GM12891 (cell line): ENCODE data around the gene TLK1.
"Not testable (repeated sequence)": the region's sequence is repeated elsewhere in the genome, so short reads cannot be mapped to it uniquely, and the experiment has no call there.

Experiments
- DNase-seq: peaks from one replicate; pipeline ENCODE4 v3.0.0; 2011; ENCODE audit warnings: low spot score; ENCODE audit not compliant: insufficient read length
- FAIRE-seq: peaks from 2 replicates; lab custom pipeline; 2011; peaks lifted over from hg19 to GRCh38; lab: Jason Lieb, UNC
- PAX5 ChIP-seq: IDR thresholded peaks from 2 replicates; pipeline ENCODE4 v1.6.1; 2011; ENCODE audit warnings: low read length, moderate library complexity, mild to moderate bottlenecking; ENCODE audit not compliant: insufficient read depth, severe bottlenecking
- POLR2A ChIP-seq: IDR thresholded peaks from 2 replicates; pipeline ENCODE4 v1.6.1; 2011; ENCODE audit warnings: low read depth, low read length, control low read depth
- POLR2AphosphoS5 ChIP-seq: IDR thresholded peaks from 2 replicates; pipeline ENCODE4 v1.6.1; 2011; ENCODE audit warnings: low read depth, low read length, control low read depth
- POU2F2 ChIP-seq: IDR thresholded peaks from 2 replicates; pipeline ENCODE4 v1.6.1; 2011; ENCODE audit warnings: low read depth, mild to moderate bottlenecking, control low read depth, low read length, moderate library complexity
- SPI1 ChIP-seq: IDR thresholded peaks from 2 replicates; pipeline ENCODE4 v1.6.1; 2011; ENCODE audit warnings: low read depth, low read length, control low read depth
- TAF1 ChIP-seq: IDR thresholded peaks from 2 replicates; pipeline ENCODE4 v1.6.1; 2011; ENCODE audit warnings: low read depth, low read length, control low read depth

The TLK1 gene

GRCh38 chr2:171124541-171124940 is 36.2 kb downstream of the TLK1 start:
- no peak for TF ChIP-seq SPI1
- TF ChIP-seq POLR2A: no peak
- TF ChIP-seq TAF1: no peak
- TF ChIP-seq PAX5: no peak
- no peak for TF ChIP-seq POLR2AphosphoS5
- no peak for TF ChIP-seq POU2F2
- FAIRE-seq (peak; percentile 91), DNase-seq (no peak)

GRCh38 chr2:171109571-171109970 is 51.1 kb downstream of the TLK1 start:
- FAIRE-seq (peak; percentile 5), DNase-seq (no peak)
- TF ChIP-seq POLR2AphosphoS5 (no peak), TAF1 (no peak), SPI1 (no peak), POU2F2 (no peak), POLR2A (no peak)

- no peak for FAIRE-seq
- TF ChIP-seq TAF1: no peak
- no peak for TF ChIP-seq POU2F2
- TF ChIP-seq SPI1: no peak
- no peak for DNase-seq
These were observed 51.7 kb downstream of the TLK1 start for GRCh38 chr2:171109020-171109419.

GRCh38 chr2:171107803-171108202 is 52.9 kb downstream of the TLK1 start:
- TF ChIP-seq PAX5: no peak
- TF ChIP-seq POLR2A: no peak
- TF ChIP-seq POLR2AphosphoS5: no peak
- TF ChIP-seq SPI1: no peak
- no peak for TF ChIP-seq POU2F2
- TF ChIP-seq TAF1: no peak
- DNase-seq (no peak), FAIRE-seq (peak; percentile 9)

- DNase-seq: no peak
- TF ChIP-seq POLR2AphosphoS5 (no peak), SPI1 (no peak), TAF1 (no peak), POU2F2 (no peak)
- no peak for FAIRE-seq
These were observed 56.3 kb downstream of the TLK1 start for GRCh38 chr2:171104379-171104778.

- no peak for FAIRE-seq
- TF ChIP-seq POLR2A (no peak), PAX5 (no peak), POU2F2 (no peak), SPI1 (no peak), TAF1 (no peak), POLR2AphosphoS5 (no peak)
- DNase-seq: no peak
These were observed 57.9 kb downstream of the TLK1 start for GRCh38 chr2:171102802-171103201.

- FAIRE-seq (no peak), DNase-seq (no peak)
- TF ChIP-seq TAF1 (no peak), POU2F2 (no peak), POLR2AphosphoS5 (no peak), POLR2A (no peak), SPI1 (no peak), PAX5 (no peak)
These were observed 60.3 kb downstream of the TLK1 start for GRCh38 chr2:171100370-171100769.

GRCh38 chr2:171098607-171099006 is 62.1 kb downstream of the TLK1 start:
- FAIRE-seq (peak; percentile 33), DNase-seq (no peak)
- no peak for TF ChIP-seq TAF1
- TF ChIP-seq POU2F2: no peak
- no peak for TF ChIP-seq SPI1
- TF ChIP-seq POLR2AphosphoS5: no peak

GRCh38 chr2:171095014-171095582 is 65.6 kb downstream of the TLK1 start:
- DNase-seq (no peak), FAIRE-seq (no peak)
- TF ChIP-seq PAX5: no peak
- TF ChIP-seq TAF1: no peak
- no peak for TF ChIP-seq POLR2AphosphoS5
- TF ChIP-seq POLR2A: no peak
- no peak for TF ChIP-seq SPI1
- TF ChIP-seq POU2F2: no peak

- DNase-seq, FAIRE-seq: not testable (repeated sequence)
These were observed 69.2 kb downstream of the TLK1 start for GRCh38 chr2:171091517-171091916.

- peak; percentile 73 for FAIRE-seq
- no peak for TF ChIP-seq POLR2A
- TF ChIP-seq PAX5: no peak
- no peak for TF ChIP-seq SPI1
- no peak for TF ChIP-seq TAF1
- no peak for TF ChIP-seq POLR2AphosphoS5
- TF ChIP-seq POU2F2: no peak
- no peak for DNase-seq
These were observed 71.2 kb downstream of the TLK1 start for GRCh38 chr2:171089489-171089888.
